Panc1 (cell line): ENCODE results near the gene LRFN2. TPM values are rescaled to one million over a fixed set of nuclear protein-coding genes. Genes with fewer than 3 reads are reported as not detected.

ENCODE experiments used
- ATAC-seq: fragments of 200-7000 bp; cut with Tn5 transposase; 2 replicates; pipeline ENCODE4 v1.9.1; 2020; ENCODE audit warnings: mild to moderate bottlenecking, moderate library complexity
- BruUV-seq: library from RNA; stranded (reverse); fragments of 400-500 nt; replicated peaks from 2 replicates; lab custom pipeline; 2021; lab: Mats Ljungman, UMichigan
- CTCF ChIA-PET: fragments of 300-600 bp; sonication (Branson Sonifier 250); formaldehyde crosslinking; loops from one replicate; lab custom pipeline; 2022; ENCODE audit warnings: antibody characterized with exemption; lab: Charles Lee
- POLR2A ChIA-PET: fragments of 300-600 bp; sonication (Branson Sonifier 250); formaldehyde crosslinking; loops from one replicate; lab custom pipeline; 2022; ENCODE audit warnings: antibody characterized with exemption; lab: Charles Lee
- DNase-seq: peaks from one replicate; pipeline ENCODE4 v3.0.0-alpha.2; 2010; ENCODE audit warnings: low read depth, low spot score
- H3K27ac ChIP-seq: 2 replicates; pipeline ENCODE4 v1.5.1; 2011; ENCODE audit warnings: mild to moderate bottlenecking, low read length, inconsistent platforms
- H3K27me3 ChIP-seq: fragments of 200-500 bp; sonication (Bioruptor generic); 2 replicates; pipeline ENCODE4 v1.6.0; 2014; ENCODE audit warnings: low read length, inconsistent platforms; ENCODE audit not compliant: control insufficient read depth, insufficient read depth
- H3K36me3 ChIP-seq: fragments of 200-500 bp; sonication (Bioruptor generic); 2 replicates; pipeline ENCODE4 v1.5.1; 2014; ENCODE audit warnings: inconsistent platforms, mild to moderate bottlenecking, low read length, moderate library complexity; ENCODE audit not compliant: control insufficient read depth, insufficient read depth
- H3K4me1 ChIP-seq: 2 replicates; pipeline ENCODE4 v1.5.1; 2011; ENCODE audit warnings: inconsistent platforms, mild to moderate bottlenecking, low read length, moderate library complexity; ENCODE audit not compliant: control insufficient read depth, insufficient read depth
- H3K4me3 ChIP-seq, 2 experiments: 2 replicates each; pipeline ENCODE4 v1.5.1; 2011 to 2012; ENCODE audit warnings: low read depth in 2 of 2, low read length in 2 of 2, mild to moderate bottlenecking in 2 of 2, inconsistent platforms in 1 of 2, moderate library complexity in 1 of 2
- H3K9me3 ChIP-seq: fragments of 200-500 bp; sonication (Bioruptor generic); 2 replicates; pipeline ENCODE4 v1.5.1; 2014; ENCODE audit warnings: low read depth, mild to moderate bottlenecking, inconsistent platforms, low read length, moderate library complexity; ENCODE audit not compliant: control insufficient read depth, insufficient read depth
- CTCF ChIP-seq: fragments of 450-650 bp; IDR thresholded peaks from 2 replicates; pipeline ENCODE4 v1.5.1; 2017; ENCODE audit warnings: mild to moderate bottlenecking
- POLR2AphosphoS5 ChIP-seq: IDR thresholded peaks from 2 replicates; pipeline ENCODE4 v1.6.1; 2012; ENCODE audit warnings: mild to moderate bottlenecking, low read depth, low read length, moderate library complexity
- REST ChIP-seq, 2 experiments: IDR thresholded peaks; 2 replicates each; pipeline ENCODE4 v1.6.1; 2011 to 2012; ENCODE audit warnings: low read depth in 2 of 2, control low read depth in 1 of 2, low read length in 1 of 2, mild to moderate bottlenecking in 1 of 2, moderate library complexity in 1 of 2; ENCODE audit not compliant: insufficient read depth in 1 of 2
- SIN3A ChIP-seq: IDR thresholded peaks from 2 replicates; pipeline ENCODE4 v1.6.1; 2012; ENCODE audit warnings: low read depth, mild to moderate bottlenecking, low read length, moderate library complexity, borderline replicate concordance; ENCODE audit not compliant: insufficient read depth
- TCF7L2 ChIP-seq: IDR thresholded peaks from 2 replicates; pipeline ENCODE4 v1.6.1; 2011; ENCODE audit warnings: mild to moderate bottlenecking, low read depth, low read length, inconsistent platforms
- in situ Hi-C: cut with HindIII; loops from 2 replicates; pipeline ENCODE4 v1.10.0; 2016; ENCODE audit warnings: low sequenced_read_pairs, low pct_unique_long_range_greater_than_20kb
- intact Hi-C: fragments of 100-400 bp; cut with micrococcal nuclease; formaldehyde crosslinking; loops from one replicate; pipeline ENCODE4 v1.10.0; 2022; ENCODE audit not compliant: unreplicated experiment
- total RNA-seq: library from RNA; stranded (reverse); gene quantifications from one replicate; pipeline ENCODE4 v1.2.1, GENCODE V29; 2021; ENCODE audit not compliant: unreplicated experiment

The LRFN2 gene
- total RNA-seq, 1 experiment from 2014 or later = 0.05 TPM

- in situ Hi-C loops (no loop called here), intact Hi-C loops (no loop called here)
- TF ChIP-seq CTCF = no peak
- TF ChIP-seq SIN3A = no peak
- no peak for TF ChIP-seq REST (IDR thresholded peaks at IDR 0.05; ENCODE audit: insufficient read depth in 1 of 2, low read depth in 2 of 2, low read length in 1 of 2)
- no peak for TF ChIP-seq TCF7L2
- no peak for TF ChIP-seq POLR2AphosphoS5
- ATAC-seq (no peak), DNase-seq (no peak)
- Histone ChIP-seq H3K27ac (no peak overlapping the region), H3K4me1 (no peaks in the 10 kb centered on the region), H3K4me3 (no peak overlapping the region), H3K27me3 (no peaks in the 10 kb centered on the region), H3K9me3 (no peaks in the 10 kb centered on the region), H3K36me3 (no peaks in the 10 kb centered on the region)
- ChIA-PET POLR2A (no interaction called here), CTCF (no interaction called here)
- BruUV-seq = no TSS peak
Measured at GRCh38 chr6:40426346-40427066, 160.7 kb downstream of the LRFN2 start.

- no peak overlapping the region for H3K4me3 ChIP-seq
- H3K27me3 ChIP-seq = no peaks in the 10 kb centered on the region
- no peaks in the 10 kb centered on the region for H3K9me3 ChIP-seq
- DNase-seq = no peak
- no peaks in the 10 kb centered on the region for H3K4me1 ChIP-seq
- no peak overlapping the region for H3K27ac ChIP-seq
- ChIA-PET POLR2A (no interaction called here), CTCF (no interaction called here)
- TF ChIP-seq REST (IDR thresholded peaks at IDR 0.05; ENCODE audit: insufficient read depth in 1 of 2, low read depth in 2 of 2, low read length in 1 of 2) = no peak
- TF ChIP-seq TCF7L2 = no peak
- TF ChIP-seq POLR2AphosphoS5 = no peak
- no peak for TF ChIP-seq SIN3A
- no peak for TF ChIP-seq CTCF
- no TSS peak for BruUV-seq
- ATAC-seq = no peak
- in situ Hi-C loops (no loop called here), intact Hi-C loops (no loop called here)
- H3K36me3 ChIP-seq = no peaks in the 10 kb centered on the region
Measured at GRCh38 chr6:40425192-40425919, 161.8 kb downstream of the LRFN2 start.
